Measurements from ENCODE around the gene ELFN1. TPM values are rescaled to one million over a fixed set of nuclear protein-coding genes. Genes with fewer than 3 reads are reported as not detected.

Gene ELFN1
- total and polyA plus RNA-seq, 10 of the 15 experiments (the other 5 are each of a cell fraction or from before 2014, with no cell fraction given): 0.04 TPM; not detected in 9

- no peaks in the 10 kb centered on the region for H4K20me1 ChIP-seq (ENCODE audit: control insufficient read depth, insufficient read depth)
- ChIA-PET RAD21 (ENCODE audit: unreplicated experiment) (no interaction called here), POLR2A (no interaction called here), SMC1A (ENCODE audit: uncharacterized antibody, unreplicated experiment) (no interaction called here), CTCF (no interaction called here)
- no peak for FAIRE-seq
- no peaks in the 10 kb centered on the region for H3K9me3 ChIP-seq (replicated peaks; ENCODE audit: control insufficient read depth, insufficient read depth, low read length)
- no peaks in the 10 kb centered on the region for H3K4me1 ChIP-seq (ENCODE audit: control insufficient read depth, insufficient read depth, low read length)
- ATAC-seq: no peak
- H3K27me3 ChIP-seq (replicated peaks in 1 of 2; ENCODE audit: control insufficient read depth in 2 of 2, insufficient read depth in 2 of 2, low read length in 1 of 2): no peaks in the 10 kb centered on the region
- intact Hi-C loops (cut with micrococcal nuclease; ENCODE audit: unreplicated experiment): no loop called here
- no peaks in the 10 kb centered on the region for H3K79me2 ChIP-seq (ENCODE audit: control insufficient read depth, insufficient read depth, low read length)
- in situ Hi-C loops (cut with MboI): no loop called here
- no peak overlapping the region for H3K4me3 ChIP-seq
- no TSS peak for BruUV-seq (replicated peaks)
- no peak overlapping the region for H3K27ac ChIP-seq (ENCODE audit: control insufficient read depth, insufficient read depth)
- no peak overlapping the region for H3K4me2 ChIP-seq (ENCODE audit: control insufficient read depth, insufficient read depth)
- no peak overlapping the region for H3K9ac ChIP-seq (ENCODE audit: control insufficient read depth, insufficient read depth, low read length)
- WGBS (ENCODE audit: insufficient coverage, insufficient replicate concordance, low lambda C conversion rate, missing lambda C conversion rate): 66% methylated on average over 29 of the region's 29 CpGs
- TF ChIP-seq RBBP5 (conservative IDR thresholded peaks at IDR 0.05) (no peak), POU2F2 (IDR thresholded peaks at IDR 0.05; ENCODE audit: borderline replicate concordance, low read depth, low read length) (no peak), RELA (IDR thresholded peaks at IDR 0.05; ENCODE audit: borderline replicate concordance, partially characterized antibody) (no peak), SMAD1 (IDR thresholded peaks at IDR 0.05; ENCODE audit: low read depth, partially characterized antibody) (no peak), ZNF622 (IDR thresholded peaks at IDR 0.05) (no peak), TCF7 (IDR thresholded peaks at IDR 0.05; ENCODE audit: borderline replicate concordance) (no peak), BACH1 (IDR thresholded peaks at IDR 0.05; ENCODE audit: borderline replicate concordance) (no peak), KAT2A (conservative IDR thresholded peaks at IDR 0.05; ENCODE audit: control insufficient read depth, low read depth, low read length) (no peak), BHLHE40 (IDR thresholded peaks at IDR 0.05; ENCODE audit: borderline replicate concordance in 1 of 2, low read depth in 2 of 2, low read length in 1 of 2) (no peak), NFYA (IDR thresholded peaks at IDR 0.05; ENCODE audit: borderline replicate concordance, low read depth, low read length) (no peak), YBX1 (IDR thresholded peaks at IDR 0.05) (no peak), FOXK2 (IDR thresholded peaks at IDR 0.05) (no peak), ZNF207 (IDR thresholded peaks at IDR 0.05; ENCODE audit: borderline replicate concordance) (no peak)
- no peaks in the 10 kb centered on the region for H3K36me3 ChIP-seq (ENCODE audit: control insufficient read depth in 2 of 2, insufficient read depth in 2 of 2, low read length in 1 of 2)
- no peak for DNase-seq (ENCODE audit: low read depth, low spot score)
- no peak overlapping the region for H2AFZ ChIP-seq (ENCODE audit: control insufficient read depth, low read depth, low read length)
Measured at GRCh38 chr7:1675036-1675671, 5.1 kb downstream of the ELFN1 start.

Measured in GM12878 (cell line).